Caco-2 (cell line): ENCODE results near the gene FHOD1. TPM values are rescaled to one million over a fixed set of nuclear protein-coding genes. Genes with fewer than 3 reads are reported as not detected.

Experiments
- BruUV-seq: library from RNA; stranded (reverse); fragments of 400-500 nt; replicated peaks from 2 replicates; lab custom pipeline; 2021; lab: Mats Ljungman, UMichigan
- CTCF ChIA-PET: fragments of 300-600 bp; sonication (Branson Sonifier 250); formaldehyde crosslinking; loops from one replicate; lab custom pipeline; 2022; ENCODE audit warnings: antibody characterized with exemption; lab: Charles Lee
- POLR2A ChIA-PET: fragments of 300-600 bp; sonication (Branson Sonifier 250); formaldehyde crosslinking; loops from one replicate; lab custom pipeline; 2022; ENCODE audit warnings: antibody characterized with exemption; lab: Charles Lee
- DNase-seq, 2 experiments: peaks; one replicate each; pipeline versions ENCODE4 v3.0.0 to v3.0.0-alpha.2; 2020 to 2022
- H3K27me3 ChIP-seq: replicated peaks from 2 replicates; pipeline ENCODE4 v1.6.0; 2011; ENCODE audit warnings: low read length; ENCODE audit not compliant: control insufficient read depth, insufficient read depth
- H3K36me3 ChIP-seq: 2 replicates; pipeline ENCODE4 v1.5.1; 2011; ENCODE audit warnings: low read length; ENCODE audit not compliant: control insufficient read depth, insufficient read depth
- H3K4me1 ChIP-seq: fragments of 250-450 bp; sonication (Bioruptor Pico); 2 replicates; pipeline ENCODE4 v1.5.1; 2020; ENCODE audit warnings: mild to moderate bottlenecking
- H3K4me3 ChIP-seq: 2 replicates; pipeline ENCODE4 v1.5.1; 2011; ENCODE audit warnings: low read depth, mild to moderate bottlenecking, control low read depth, low read length
- H3K9me3 ChIP-seq: fragments of 250-450 bp; sonication (Bioruptor Pico); 2 replicates; pipeline ENCODE4 v1.5.1; 2020; ENCODE audit warnings: mild to moderate bottlenecking, moderate library complexity
- H3K27ac Mint-ChIP-seq: one replicate; pipeline ENCODE4 v1.8.0; 2022; ENCODE audit warnings: mixed read lengths; ENCODE audit not compliant: unreplicated experiment
- H3K27me3 Mint-ChIP-seq: one replicate; pipeline ENCODE4 v1.8.0; 2022; ENCODE audit warnings: mixed read lengths; ENCODE audit not compliant: insufficient read depth, unreplicated experiment
- H3K36me3 Mint-ChIP-seq: one replicate; pipeline ENCODE4 v1.8.0; 2022; ENCODE audit warnings: mild to moderate bottlenecking, mixed read lengths; ENCODE audit not compliant: insufficient read depth, unreplicated experiment
- H3K4me1 Mint-ChIP-seq: one replicate; pipeline ENCODE4 v1.8.0; 2022; ENCODE audit warnings: low read depth, mixed read lengths; ENCODE audit not compliant: unreplicated experiment
- H3K4me3 Mint-ChIP-seq: one replicate; pipeline ENCODE4 v1.8.0; 2022; ENCODE audit warnings: mild to moderate bottlenecking, moderate library complexity, mixed read lengths; ENCODE audit not compliant: unreplicated experiment
- H3K9me3 Mint-ChIP-seq: one replicate; pipeline ENCODE4 v1.8.0; 2022; ENCODE audit warnings: mixed read lengths; ENCODE audit not compliant: unreplicated experiment
- intact Hi-C: fragments of 100-400 bp; cut with micrococcal nuclease; formaldehyde crosslinking; loops from one replicate; pipeline ENCODE4 v1.10.0; 2022; ENCODE audit not compliant: unreplicated experiment
- total RNA-seq: library from RNA; stranded (reverse); gene quantifications from 2 replicates; pipeline ENCODE4 v1.2.3, GENCODE V29; 2022
- TF ChIP-seq, protein P1 (sequence below), 2 experiments: fragments of 200-600 bp in 1 of 2; IDR thresholded peaks; 1 replicate in 1 of 2; 2 replicates in 1 of 2; pipeline versions ENCODE4 v1.5.1 to v1.8.0; 2011 to 2022; ENCODE audit warnings: antibody characterized with exemption in 1 of 2, control low read depth in 1 of 2, inconsistent platforms in 1 of 2, low read depth in 1 of 2, low read length in 1 of 2, mild to moderate bottlenecking in 1 of 2, moderate library complexity in 1 of 2; ENCODE audit not compliant: insufficient read depth in 1 of 2, severe bottlenecking in 1 of 2, unreplicated experiment in 1 of 2

Gene FHOD1
- total RNA-seq, 1 experiment from 2014 or later, result 69.0 TPM

DNA sequence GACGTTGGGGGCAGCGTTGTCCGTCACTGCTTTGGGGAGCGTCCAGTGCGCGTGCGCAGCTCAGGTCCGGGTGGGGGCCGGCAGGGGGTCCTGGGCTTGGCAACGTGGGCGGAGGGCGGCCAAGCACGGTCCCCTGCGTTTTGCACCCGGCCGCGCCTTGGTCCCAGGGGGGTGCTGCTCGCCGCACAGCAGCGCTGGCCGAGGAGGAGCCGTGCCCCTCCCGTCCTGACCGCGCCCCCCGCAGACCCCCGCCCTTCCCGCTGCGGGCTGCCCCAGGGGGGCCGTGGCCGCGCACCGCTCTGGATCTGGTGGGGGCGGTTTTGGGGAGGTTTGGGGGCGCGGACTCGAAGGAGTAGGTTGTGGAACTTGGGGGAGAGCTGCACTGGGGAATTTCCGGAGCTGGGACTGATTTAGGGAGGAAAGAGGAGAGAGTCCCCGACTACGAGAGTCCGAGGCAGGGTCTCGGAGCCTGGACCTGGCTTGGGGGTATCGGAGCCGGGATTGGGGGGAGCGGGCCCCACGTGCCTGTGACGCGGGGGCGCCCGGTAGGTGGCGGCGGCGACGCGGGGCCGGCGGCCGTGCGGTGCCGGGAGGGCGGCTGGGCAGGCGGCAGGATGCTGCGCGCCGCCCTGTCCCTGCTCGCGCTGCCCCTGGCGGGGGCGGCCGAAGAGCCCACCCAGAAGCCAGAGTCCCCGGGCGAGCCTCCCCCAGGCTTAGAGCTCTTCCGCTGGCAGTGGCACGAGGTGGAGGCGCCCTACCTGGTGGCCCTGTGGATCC, 1.3 kb upstream of the FHOD1 start, which contains the start of gene SLC9A5:
Gene SLC9A5, plus strand, starts transcription at position 579 of the 777 bp plus-strand sequence. Its CDS starts 36 bp downstream, at position 615.
- H3K4me1 ChIP-seq, result peaks cover 24% of the 10 kb centered on the region
- ChIA-PET CTCF (interaction anchor here (0.6 to 4.2 kb wide), 6 partner anchors 12 to 295 kb away, joined by 4 to 31 read pairs (median 8); partner anchors contain the start of genes ELMO3 and TMEM208), POLR2A (interaction anchor here (0.5 to 0.6 kb wide), 2 partner anchors 70 to 116 kb away, joined by 3 to 8 read pairs; no protein-coding TSS in a partner anchor)
- H3K9me3 ChIP-seq, result no peaks in the 10 kb centered on the region
- Mint-ChIP-seq H3K4me3 (peak within 1 kb of the TSS; percentile 95), H3K27me3 (peaks cover 18% of the 10 kb centered on the region), H3K27ac (peak within 1 kb of the TSS; percentile 87), H3K9me3 (no peaks in the 10 kb centered on the region), H3K36me3 (peaks cover 36% of the 10 kb centered on the region), H3K4me1 (peaks cover 36% of the 10 kb centered on the region)
- peaks cover 6% of the 10 kb centered on the region for H3K27me3 ChIP-seq
- no peaks in the 10 kb centered on the region for H3K36me3 ChIP-seq
- TF ChIP-seq, protein P1, sequence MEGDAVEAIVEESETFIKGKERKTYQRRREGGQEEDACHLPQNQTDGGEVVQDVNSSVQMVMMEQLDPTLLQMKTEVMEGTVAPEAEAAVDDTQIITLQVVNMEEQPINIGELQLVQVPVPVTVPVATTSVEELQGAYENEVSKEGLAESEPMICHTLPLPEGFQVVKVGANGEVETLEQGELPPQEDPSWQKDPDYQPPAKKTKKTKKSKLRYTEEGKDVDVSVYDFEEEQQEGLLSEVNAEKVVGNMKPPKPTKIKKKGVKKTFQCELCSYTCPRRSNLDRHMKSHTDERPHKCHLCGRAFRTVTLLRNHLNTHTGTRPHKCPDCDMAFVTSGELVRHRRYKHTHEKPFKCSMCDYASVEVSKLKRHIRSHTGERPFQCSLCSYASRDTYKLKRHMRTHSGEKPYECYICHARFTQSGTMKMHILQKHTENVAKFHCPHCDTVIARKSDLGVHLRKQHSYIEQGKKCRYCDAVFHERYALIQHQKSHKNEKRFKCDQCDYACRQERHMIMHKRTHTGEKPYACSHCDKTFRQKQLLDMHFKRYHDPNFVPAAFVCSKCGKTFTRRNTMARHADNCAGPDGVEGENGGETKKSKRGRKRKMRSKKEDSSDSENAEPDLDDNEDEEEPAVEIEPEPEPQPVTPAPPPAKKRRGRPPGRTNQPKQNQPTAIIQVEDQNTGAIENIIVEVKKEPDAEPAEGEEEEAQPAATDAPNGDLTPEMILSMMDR (IDR thresholded peaks at IDR 0.05; ENCODE audit: insufficient read depth in 1 of 2, low read depth in 1 of 2, low read length in 1 of 2, severe bottlenecking in 1 of 2, unreplicated experiment in 1 of 2), result peak; percentile 14 to 42
- H3K4me3 ChIP-seq, result peak within 1 kb of the TSS; percentile 72
- peak in 1 of 2 experiments; percentile 55 for DNase-seq
- intact Hi-C loops, result no loop called here
- no TSS peak for BruUV-seq

DNA sequence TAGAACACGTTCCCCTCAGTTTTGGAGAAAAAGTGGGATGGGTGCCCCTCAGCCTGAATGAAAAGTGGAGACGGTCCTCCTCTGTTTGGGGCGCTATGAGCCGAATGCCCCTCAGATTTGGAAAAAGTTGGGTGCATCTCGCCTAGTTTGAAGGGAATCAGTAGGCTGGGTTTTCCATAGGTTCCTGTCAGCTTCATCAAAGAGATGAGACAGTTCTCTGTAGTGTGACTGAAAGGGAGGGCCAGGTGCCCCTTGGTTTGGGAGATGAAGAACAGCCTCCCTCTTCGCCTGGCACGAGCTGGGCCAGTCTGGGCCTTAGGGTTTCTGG, 756 bp upstream of the FHOD1 start:
- no TSS peak for BruUV-seq
- no peak for DNase-seq
- Mint-ChIP-seq H3K27ac (peak overlapping the region; percentile 87), H3K4me3 (peak overlapping the region; percentile 95), H3K4me1 (peaks cover 36% of the 10 kb centered on the region), H3K9me3 (no peaks in the 10 kb centered on the region), H3K27me3 (peaks cover 18% of the 10 kb centered on the region), H3K36me3 (peaks cover 36% of the 10 kb centered on the region)
- TF ChIP-seq, protein P1 (IDR thresholded peaks at IDR 0.05; ENCODE audit: insufficient read depth in 1 of 2, low read depth in 1 of 2, low read length in 1 of 2, severe bottlenecking in 1 of 2, unreplicated experiment in 1 of 2), result no peak
- ChIA-PET POLR2A (interaction anchor here (0.6 to 3.5 kb wide), 11 partner anchors 12 to 539 kb away, joined by 3 to 55 read pairs (median 4); partner anchors contain the start of genes HSD11B2 and TMEM208), CTCF (interaction anchor here (0.6 to 4.2 kb wide), 15 partner anchors 12 to 368 kb away, joined by 3 to 51 read pairs (median 7); partner anchors contain the start of genes ELMO3, PDP2 and TMEM208)
- Histone ChIP-seq H3K9me3 (no peaks in the 10 kb centered on the region), H3K36me3 (no peaks in the 10 kb centered on the region), H3K4me3 (peak overlapping the region; percentile 72), H3K27me3 (peaks cover 6% of the 10 kb centered on the region), H3K4me1 (peaks cover 24% of the 10 kb centered on the region)
- intact Hi-C loops, result no loop called here

DNA sequence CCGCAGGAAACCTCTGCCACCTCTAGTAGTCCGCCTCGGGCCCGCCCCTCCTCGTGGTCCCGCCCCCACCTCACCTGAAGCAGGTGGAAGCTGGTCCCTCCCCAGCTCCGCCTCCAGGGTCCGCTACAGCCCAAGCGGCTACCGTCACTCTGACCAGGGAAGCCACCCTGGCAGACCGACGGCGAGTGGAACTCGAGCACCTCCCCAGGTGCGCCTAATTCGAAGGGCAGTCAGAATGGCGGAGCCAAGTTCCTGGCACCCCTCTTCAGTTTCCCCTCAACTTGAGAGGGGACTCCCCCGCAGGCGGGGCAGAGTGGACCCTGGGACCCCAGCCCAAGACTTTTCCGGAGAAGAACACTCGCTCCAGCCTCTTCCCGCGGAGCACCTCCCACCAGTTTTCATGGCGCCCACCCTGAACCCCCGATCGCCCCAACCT, 507 bp downstream of the FHOD1 start:
- Histone ChIP-seq H3K27me3 (peaks cover 6% of the 10 kb centered on the region), H3K4me3 (peak overlapping the region; percentile 72), H3K36me3 (no peaks in the 10 kb centered on the region), H3K9me3 (no peaks in the 10 kb centered on the region), H3K4me1 (peaks cover 31% of the 10 kb centered on the region)
- H3K4me1 Mint-ChIP-seq, result peaks cover 42% of the 10 kb centered on the region
- H3K27ac Mint-ChIP-seq, result peak overlapping the region; percentile 87
- DNase-seq, result peak; percentile 97 to 99
- no TSS peak for BruUV-seq
- peaks cover 36% of the 10 kb centered on the region for H3K36me3 Mint-ChIP-seq
- ChIA-PET CTCF (interaction anchor here (0.6 to 4.2 kb wide), 41 partner anchors 13 to 745 kb away, joined by 3 to 51 read pairs (median 4); partner anchors contain the start of genes CES3, E2F4, ELMO3 and GFOD2), POLR2A (interaction anchor here (0.6 to 3.5 kb wide), 32 partner anchors 9 to 949 kb away, joined by 3 to 55 read pairs (median 4); partner anchors contain the start of genes ATP6V0D1, HSD11B2, NOL3 and PDP2)
- no peaks in the 10 kb centered on the region for H3K9me3 Mint-ChIP-seq
- H3K4me3 Mint-ChIP-seq, result peak overlapping the region; percentile 95
- TF ChIP-seq, protein P1 (IDR thresholded peaks at IDR 0.05; ENCODE audit: insufficient read depth in 1 of 2, low read depth in 1 of 2, low read length in 1 of 2, severe bottlenecking in 1 of 2, unreplicated experiment in 1 of 2), result peak; percentile 36 to 52
- intact Hi-C loops, result loop anchor here (1.0 to 2.0 kb wide), 2 partner anchors 19 to 54 kb away; partner anchors contain the start of genes E2F4 and TMEM208
- H3K27me3 Mint-ChIP-seq, result peaks cover 18% of the 10 kb centered on the region
